HepG2 (cell line): Measurements from ENCODE around the gene FRMPD3. TPM values are rescaled to one million over a fixed set of nuclear protein-coding genes. Genes with fewer than 3 reads are reported as not detected.

ENCODE experiments used
- ATAC-seq: fragments of 200-7000 bp; cut with Tn5 transposase; 3 replicates; pipeline ENCODE4 v1.9.1; 2020; ENCODE audit warnings: mild to moderate bottlenecking, moderate library complexity
- BruUV-seq: library from RNA; stranded (reverse); fragments of 400-500 nt; replicated peaks from 2 replicates; lab custom pipeline; 2021; lab: Mats Ljungman, UMichigan
- CTCF ChIA-PET: fragments of 300-600 bp; formaldehyde crosslinking; extraction: SDS; loops from one replicate; lab custom pipeline; 2021; ENCODE audit warnings: low total read pairs, inconsistent platforms, low intra/inter-chr PET ratio; lab: Yijun Ruan, JAX
- POLR2A ChIA-PET: fragments of 350-600 bp; sonication (Branson Sonifier 250); formaldehyde crosslinking; loops from one replicate; lab custom pipeline; 2020; ENCODE audit warnings: antibody characterized with exemption, inconsistent platforms; lab: Yijun Ruan, JAX
- DNase-seq: peaks from one replicate; pipeline ENCODE4 v3.0.0-alpha.2; 2015; ENCODE audit warnings: low spot score
- FAIRE-seq: peaks from 3 replicates; lab custom pipeline; 2011; peaks lifted over from hg19 to GRCh38; lab: Jason Lieb, UNC
- H2AFZ ChIP-seq: one replicate; pipeline ENCODE4 v1.6.1; 2011; ENCODE audit warnings: low read length, inconsistent platforms
- H3K27ac ChIP-seq: fragments of 300-600 bp; 3 replicates; pipeline ENCODE4 v1.8.0; 2011; ENCODE audit warnings: mixed run types, mild to moderate bottlenecking, mixed read lengths, low read length, inconsistent platforms; ENCODE audit not compliant: insufficient read depth; ENCODE audit errors: extremely low read length
- H3K27me3 ChIP-seq, 2 experiments: fragments of 200-600 bp in 1 of 2; 2 replicates in 1 of 2; 3 replicates in 1 of 2; pipeline versions ENCODE4 v1.6.0 to v1.8.0; 2011; ENCODE audit warnings: low read length in 2 of 2, mild to moderate bottlenecking in 2 of 2, moderate library complexity in 2 of 2, inconsistent platforms in 1 of 2; ENCODE audit not compliant: insufficient read depth in 2 of 2, control insufficient read depth in 1 of 2
- H3K36me3 ChIP-seq, 2 experiments: fragments of 200-600 bp in 1 of 2; replicated peaks in 1 of 2; 2 replicates in 1 of 2; 3 replicates in 1 of 2; pipeline versions ENCODE4 v1.5.1 to v1.8.0; 2011; ENCODE audit warnings: low read length in 2 of 2, inconsistent platforms in 1 of 2; ENCODE audit not compliant: insufficient read depth in 2 of 2, control insufficient read depth in 1 of 2
- H3K4me1 ChIP-seq: 2 replicates; pipeline ENCODE4 v1.5.1; 2012; ENCODE audit warnings: low read length, inconsistent platforms; ENCODE audit not compliant: insufficient read depth
- H3K4me2 ChIP-seq: 2 replicates; pipeline ENCODE4 v1.6.0; 2011; ENCODE audit warnings: low read depth, low read length, inconsistent platforms
- H3K4me3 ChIP-seq, 3 experiments: fragments of 200-600 bp in 1 of 3; sonication (generic), shearing (Covaris generic) in 1 of 3; replicated peaks in 1 of 3; 2 replicates each; pipeline ENCODE4 v1.5.1; 2011 to 2016; ENCODE audit warnings: low read length in 3 of 3, inconsistent platforms in 2 of 3, low read depth in 2 of 3, mild to moderate bottlenecking in 2 of 3, control low read depth in 1 of 3, mixed read lengths in 1 of 3; ENCODE audit not compliant: insufficient read depth in 1 of 3
- H3K79me2 ChIP-seq: one replicate; pipeline ENCODE4 v1.6.1; 2011; ENCODE audit warnings: low read length, inconsistent platforms; ENCODE audit not compliant: insufficient read depth
- H3K9ac ChIP-seq: 2 replicates; pipeline ENCODE4 v1.6.0; 2011; ENCODE audit warnings: mild to moderate bottlenecking, low read depth, low read length, inconsistent platforms; ENCODE audit not compliant: insufficient read depth
- H3K9me3 ChIP-seq: 2 replicates; pipeline ENCODE4 v1.5.1; 2012; ENCODE audit warnings: mild to moderate bottlenecking, low read length
- H4K20me1 ChIP-seq: 2 replicates; pipeline ENCODE4 v1.6.0; 2011; ENCODE audit warnings: inconsistent platforms, mild to moderate bottlenecking, low read length, moderate library complexity; ENCODE audit not compliant: insufficient read depth
- DMTF1 ChIP-seq: sonication (generic); formaldehyde crosslinking; IDR thresholded peaks from 2 replicates; pipeline ENCODE4 v1.4.0; 2020; ENCODE audit warnings: mild to moderate bottlenecking, missing genetic modification reagents
- ELF1 ChIP-seq: sonication (generic); formaldehyde crosslinking; IDR thresholded peaks from 2 replicates; pipeline ENCODE4 v1.4.0; 2020; ENCODE audit warnings: missing genetic modification reagents
- KDM3A ChIP-seq: IDR thresholded peaks from 2 replicates; pipeline ENCODE4 v1.6.1; 2018; ENCODE audit warnings: low read depth, missing compliant biosample characterization
- KLF9 ChIP-seq: IDR thresholded peaks from 2 replicates; pipeline ENCODE4 v1.6.1; 2016; ENCODE audit warnings: low read depth
- MLXIP ChIP-seq: sonication (generic); formaldehyde crosslinking; IDR thresholded peaks from 2 replicates; pipeline ENCODE4 v1.9.0; 2021; ENCODE audit warnings: missing genetic modification reagents, borderline replicate concordance
- MXD4 ChIP-seq: IDR thresholded peaks from 2 replicates; pipeline ENCODE4 v1.6.1; 2016; ENCODE audit warnings: mild to moderate bottlenecking, missing biosample characterization, missing genetic modification reagents
- NFKBIZ ChIP-seq: IDR thresholded peaks from 2 replicates; pipeline ENCODE4 v1.6.1; 2018; ENCODE audit warnings: missing genetic modification reagents, missing compliant biosample characterization
- SCMH1 ChIP-seq: sonication (generic); formaldehyde crosslinking; IDR thresholded peaks from 2 replicates; pipeline ENCODE4 v1.9.0; 2021; ENCODE audit warnings: missing genetic modification reagents, mild to moderate bottlenecking, borderline replicate concordance
- ZNF546 ChIP-seq: sonication (generic); formaldehyde crosslinking; conservative IDR thresholded peaks from 2 replicates; pipeline ENCODE4 v1.8.1; 2023; ENCODE audit warnings: mild to moderate bottlenecking, missing genetic modification reagents
- WGBS: methylation state at CpG from one replicate; pipeline ENCODE4 v1.1.6; 2017; ENCODE audit warnings: low lambda C conversion rate; 5-methylcytosine and 5-hydroxymethylcytosine counted together
- in situ Hi-C: cut with HindIII; loops from 2 replicates; pipeline ENCODE4 v1.10.0; 2017; ENCODE audit warnings: low pct_unique_long_range_greater_than_20kb; ENCODE audit not compliant: extremely low pct_ligation_motif_present
- intact Hi-C: fragments of 100-400 bp; cut with micrococcal nuclease; formaldehyde crosslinking; loops from one replicate; pipeline ENCODE4 v1.10.0; 2022; ENCODE audit not compliant: unreplicated experiment
- polyA plus RNA-seq, 8 experiments: library from polyadenylated mRNA; depleted of rRNA in 3 of 8; stranded (reverse) in 7 of 8; unstranded in 1 of 8; fragments of >200 nt; fragmentation: Illumina TruSeq in 4 of 8; extraction: Trizol in 4 of 8; gene quantifications; 2 replicates each; pipeline versions ENCODE4 v1.2.1 to v1.2.3, GENCODE V29; 2011 to 2016; ENCODE audit warnings: low read depth in 4 of 8, missing spikeins in 1 of 8, mixed read lengths in 1 of 8; ENCODE audit not compliant: insufficient read depth in 1 of 8
- total RNA-seq, 5 experiments: library from RNA; depleted of rRNA; stranded (reverse); fragments of >200 nt; fragmentation: Illumina TruSeq; extraction: Trizol; gene quantifications; 2 replicates each; pipeline ENCODE4 v1.2.3, GENCODE V29; 2016; ENCODE audit warnings: low read depth in 1 of 5
- TF ChIP-seq, protein P1 (sequence below): IDR thresholded peaks from 2 replicates; pipeline ENCODE4 v1.6.1; 2016; ENCODE audit warnings: low read depth, borderline replicate concordance

The FRMPD3 gene
- total and polyA plus RNA-seq, 2 of the 13 experiments (the other 11 are each of a cell fraction or from before 2014, with no cell fraction given), result not detected

DNA sequence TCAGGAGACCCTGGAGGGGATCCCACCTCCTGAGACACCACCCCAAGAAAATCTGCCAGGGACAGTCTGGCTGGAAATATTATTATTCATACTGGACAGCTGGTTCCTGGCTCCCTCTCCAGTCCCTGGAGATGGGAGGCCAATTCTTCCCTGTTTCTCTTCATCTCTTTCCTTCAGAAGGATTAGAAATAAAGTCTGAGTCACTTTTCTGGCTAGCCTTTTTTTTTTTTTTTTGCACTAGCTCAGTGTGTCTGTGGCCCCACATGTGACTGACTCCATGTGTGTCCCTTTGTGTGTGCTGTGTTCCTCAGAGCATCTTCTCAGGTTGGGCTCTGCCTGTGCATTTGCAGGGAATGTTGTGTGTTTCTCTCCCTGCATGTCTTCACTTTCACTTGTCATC, 1.8 kb upstream of the FRMPD3 start:
- Histone ChIP-seq H3K4me2 (no peak overlapping the region), H3K4me3 (no peak overlapping the region), H3K79me2 (no peaks in the 10 kb centered on the region), H3K27me3 (peaks cover 4 to 24% of the 10 kb centered on the region in 2 experiments; a peak in 3 of 5 replicates), H3K9me3 (no peaks in the 10 kb centered on the region), H3K36me3 (no peaks in the 10 kb centered on the region), H3K4me1 (peaks cover 12% of the 10 kb centered on the region; the same call in 1 of the 2 replicates), H4K20me1 (no peaks in the 10 kb centered on the region), H2AFZ (no peak overlapping the region), H3K27ac (no peak overlapping the region), H3K9ac (no peak overlapping the region)
- TF ChIP-seq MLXIP (CRISPR knock-in tag) (no peak), KLF9 (CRISPR knock-in tag) (no peak), ZNF546 (CRISPR knock-in tag) (no peak), KDM3A (CRISPR knock-in tag) (no peak)
- FAIRE-seq, result no peak
- no peak for ATAC-seq
- ChIA-PET CTCF (no interaction called here), POLR2A (no interaction called here)
- intact Hi-C loops (no loop called here), in situ Hi-C loops (no loop called here)
- no peak for DNase-seq
- BruUV-seq, result no TSS peak

DNA sequence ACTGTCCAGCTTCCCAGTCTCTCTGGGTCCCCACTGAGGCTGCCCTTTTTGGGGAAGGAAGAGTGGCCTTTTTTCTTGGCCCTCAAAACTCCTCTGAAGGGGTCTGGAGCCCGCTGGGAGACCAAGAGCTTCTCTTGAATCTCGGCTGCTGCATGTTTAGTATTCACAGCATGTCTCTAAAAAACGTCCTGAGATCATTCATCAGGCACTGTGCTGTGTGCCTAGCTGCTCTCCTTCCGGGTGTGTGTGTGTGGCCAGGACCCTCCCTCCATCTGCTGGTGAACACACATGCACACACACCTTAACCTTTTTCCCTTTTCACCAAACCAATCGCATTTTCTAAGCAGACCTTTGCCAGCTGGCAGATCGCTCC, 841 bp upstream of the FRMPD3 start:
- Histone ChIP-seq H3K9ac (no peak overlapping the region), H4K20me1 (no peaks in the 10 kb centered on the region), H3K27me3 (peaks cover 4 to 24% of the 10 kb centered on the region in 2 experiments; a peak in 3 of 5 replicates), H3K9me3 (no peaks in the 10 kb centered on the region), H2AFZ (no peak overlapping the region), H3K4me2 (peak overlapping the region; percentile 53), H3K79me2 (no peaks in the 10 kb centered on the region), H3K4me3 (peak overlapping the region in 1 of 3 experiments; percentile 33; a peak in 1 of 6 replicates), H3K36me3 (no peaks in the 10 kb centered on the region), H3K27ac (no peak overlapping the region), H3K4me1 (peaks cover 12% of the 10 kb centered on the region; the same call in 1 of the 2 replicates)
- BruUV-seq, result no TSS peak
- peak; percentile 36; the same call in 2 of the 3 replicates for ATAC-seq
- ChIA-PET CTCF (no interaction called here), POLR2A (no interaction called here)
- in situ Hi-C loops, result no loop called here
- FAIRE-seq, result no peak
- DNase-seq, result no peak
- 0% methylated on average over 3 of the region's 6 CpGs for WGBS
- intact Hi-C loops, result no loop called here
- TF ChIP-seq SCMH1 (CRISPR knock-in tag), result no peak
- no peak for TF ChIP-seq NFKBIZ
- TF ChIP-seq, protein P1, sequence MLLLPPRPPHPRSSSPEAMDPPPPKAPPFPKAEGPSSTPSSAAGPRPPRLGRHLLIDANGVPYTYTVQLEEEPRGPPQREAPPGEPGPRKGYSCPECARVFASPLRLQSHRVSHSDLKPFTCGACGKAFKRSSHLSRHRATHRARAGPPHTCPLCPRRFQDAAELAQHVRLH (CRISPR knock-in tag), result no peak
- TF ChIP-seq DMTF1 (CRISPR knock-in tag), result no peak
- no peak for TF ChIP-seq MXD4
- TF ChIP-seq ELF1 (CRISPR knock-in tag), result no peak
